GM23338 (cell line): Measurements from ENCODE around the gene FAM83C. TPM values are rescaled to one million over a fixed set of nuclear protein-coding genes. Genes with fewer than 3 reads are reported as not detected.

Experiments used
- ATAC-seq: fragments of 200-7000 bp; cut with Tn5 transposase; 3 replicates; pipeline ENCODE4 v1.9.1; 2020
- DNase-seq: peaks from one replicate; pipeline ENCODE4 v3.0.0-alpha.2; 2015; ENCODE audit warnings: low spot score
- H2AFZ ChIP-seq: fragments of 200-600 bp; sonication (generic); 2 replicates; pipeline ENCODE4 v1.8.0; 2016; ENCODE audit warnings: antibody characterized with exemption, mild to moderate bottlenecking, moderate library complexity
- H3F3A ChIP-seq: fragments of 200-600 bp; sonication (generic); replicated peaks from 2 replicates; pipeline ENCODE4 v1.8.0; 2017; ENCODE audit warnings: antibody characterized with exemption, mixed run types, low read depth
- H3K27ac ChIP-seq: fragments of 200-600 bp; sonication (generic); 2 replicates; pipeline ENCODE4 v1.6.1; 2016; ENCODE audit warnings: low read depth
- H3K27me3 ChIP-seq: fragments of 200-600 bp; sonication (generic); 2 replicates; pipeline ENCODE4 v1.8.0; 2016; ENCODE audit warnings: mild to moderate bottlenecking, mixed run types, moderate library complexity; ENCODE audit not compliant: insufficient read depth
- H3K36me3 ChIP-seq: fragments of 200-600 bp; sonication (generic); 2 replicates; pipeline ENCODE4 v1.8.0; 2016; ENCODE audit warnings: mild to moderate bottlenecking; ENCODE audit not compliant: insufficient read depth
- H3K4me1 ChIP-seq: fragments of 200-600 bp; sonication (generic); 2 replicates; pipeline ENCODE4 v1.8.0; 2016; ENCODE audit warnings: mild to moderate bottlenecking, moderate library complexity; ENCODE audit not compliant: insufficient read depth
- H3K4me2 ChIP-seq: fragments of 200-600 bp; sonication (generic); 2 replicates; pipeline ENCODE4 v1.7.1; 2017; ENCODE audit warnings: mixed run types
- H3K4me3 ChIP-seq: fragments of 200-600 bp; sonication (generic); 2 replicates; pipeline ENCODE4 v1.6.1; 2016; ENCODE audit warnings: mixed run types
- H3K79me2 ChIP-seq: fragments of 200-600 bp; sonication (generic); replicated peaks from 2 replicates; pipeline ENCODE4 v1.8.0; 2017; ENCODE audit warnings: mild to moderate bottlenecking; ENCODE audit not compliant: insufficient read depth
- H3K9me2 ChIP-seq: fragments of 200-600 bp; sonication (generic); 2 replicates; pipeline ENCODE4 v1.8.0; 2017; ENCODE audit not compliant: insufficient read depth
- H4K20me1 ChIP-seq: fragments of 200-600 bp; sonication (generic); replicated peaks from 2 replicates; pipeline ENCODE4 v1.8.0; 2017; ENCODE audit warnings: mild to moderate bottlenecking; ENCODE audit not compliant: insufficient read depth
- H3K27ac Mint-ChIP-seq: 2 replicates; pipeline ENCODE4 v1.8.0; 2020; ENCODE audit warnings: inconsistent platforms, mild to moderate bottlenecking, moderate library complexity, mixed read lengths
- H3K27me3 Mint-ChIP-seq: 3 replicates; pipeline ENCODE4 v1.8.0; 2022; ENCODE audit warnings: low read depth, mild to moderate bottlenecking, moderate library complexity, mixed read lengths, inconsistent platforms; ENCODE audit not compliant: insufficient read depth, poor library complexity
- H3K36me3 Mint-ChIP-seq: 3 replicates; pipeline ENCODE4 v1.8.0; 2021; ENCODE audit warnings: low read depth, mild to moderate bottlenecking, inconsistent platforms, moderate library complexity, mixed read lengths
- H3K4me1 Mint-ChIP-seq: 3 replicates; pipeline ENCODE4 v1.8.0; 2020; ENCODE audit warnings: mild to moderate bottlenecking, inconsistent platforms, mixed read lengths
- H3K4me3 Mint-ChIP-seq: 3 replicates; pipeline ENCODE4 v1.8.0; 2021; ENCODE audit warnings: moderate library complexity, mild to moderate bottlenecking, inconsistent platforms, mixed read lengths
- H3K9me3 Mint-ChIP-seq: 3 replicates; pipeline ENCODE4 v1.8.0; 2020; ENCODE audit warnings: moderate library complexity, mild to moderate bottlenecking, inconsistent platforms, mixed read lengths
- EZH2 ChIP-seq: fragments of 200-600 bp; sonication (generic); IDR thresholded peaks from one replicate; pipeline ENCODE4 v1.8.0; 2017; ENCODE audit warnings: antibody characterized with exemption, mild to moderate bottlenecking, low read depth; ENCODE audit not compliant: unreplicated experiment
- JUNB ChIP-seq: IDR thresholded peaks from one replicate; pipeline ENCODE4 v1.6.1; 2016; ENCODE audit warnings: antibody characterized with exemption; ENCODE audit not compliant: unreplicated experiment
- NANOG ChIP-seq: IDR thresholded peaks from 2 replicates; pipeline ENCODE4 v1.6.1; 2016; ENCODE audit warnings: antibody characterized with exemption, borderline replicate concordance
- STAT1 ChIP-seq: IDR thresholded peaks from one replicate; pipeline ENCODE4 v1.6.1; 2016; ENCODE audit warnings: antibody characterized with exemption; ENCODE audit not compliant: unreplicated experiment
- ZNF331 ChIP-seq: fragments of 250-450 bp; sonication (Bioruptor Pico); IDR thresholded peaks from 2 replicates; pipeline ENCODE4 v1.5.0; 2020; ENCODE audit warnings: low read depth, mild to moderate bottlenecking, moderate library complexity
- polyA plus RNA-seq: library from polyadenylated mRNA; unstranded; fragments of >200 nt; fragmentation: Nextera tagmentation; extraction: Ambion mirVana; gene quantifications from 2 replicates; pipeline ENCODE4 v1.2.1, GENCODE V29; 2016
- total RNA-seq: library from RNA; depleted of rRNA; stranded (reverse); fragments of >200 nt; shearing (Covaris generic); gene quantifications from 2 replicates; pipeline ENCODE4 v1.2.3, GENCODE V29; 2014
- TF ChIP-seq, protein P1 (sequence below): fragments of 250-450 bp; sonication (Bioruptor Pico); IDR thresholded peaks from 2 replicates; pipeline ENCODE4 v1.5.0; 2020; ENCODE audit warnings: mild to moderate bottlenecking, moderate library complexity
- TF ChIP-seq, protein P2 (sequence below), 2 experiments: fragments of 200-600 bp in 1 of 2; sonication (generic) in 1 of 2; conservative IDR thresholded peaks; 2 replicates each; pipeline versions ENCODE4 v1.5.1 to v1.6.1; 2016 to 2017; ENCODE audit warnings: antibody characterized with exemption in 2 of 2, low read depth in 2 of 2, mild to moderate bottlenecking in 2 of 2, moderate library complexity in 1 of 2
- TF ChIP-seq, protein P3 (sequence below): IDR thresholded peaks from 2 replicates; pipeline ENCODE4 v1.6.1; 2016; ENCODE audit warnings: antibody characterized with exemption

The FAM83C gene
- total and polyA plus RNA-seq, 2 experiments from 2014 or later, result 0.10 TPM; not detected in 1

DNA sequence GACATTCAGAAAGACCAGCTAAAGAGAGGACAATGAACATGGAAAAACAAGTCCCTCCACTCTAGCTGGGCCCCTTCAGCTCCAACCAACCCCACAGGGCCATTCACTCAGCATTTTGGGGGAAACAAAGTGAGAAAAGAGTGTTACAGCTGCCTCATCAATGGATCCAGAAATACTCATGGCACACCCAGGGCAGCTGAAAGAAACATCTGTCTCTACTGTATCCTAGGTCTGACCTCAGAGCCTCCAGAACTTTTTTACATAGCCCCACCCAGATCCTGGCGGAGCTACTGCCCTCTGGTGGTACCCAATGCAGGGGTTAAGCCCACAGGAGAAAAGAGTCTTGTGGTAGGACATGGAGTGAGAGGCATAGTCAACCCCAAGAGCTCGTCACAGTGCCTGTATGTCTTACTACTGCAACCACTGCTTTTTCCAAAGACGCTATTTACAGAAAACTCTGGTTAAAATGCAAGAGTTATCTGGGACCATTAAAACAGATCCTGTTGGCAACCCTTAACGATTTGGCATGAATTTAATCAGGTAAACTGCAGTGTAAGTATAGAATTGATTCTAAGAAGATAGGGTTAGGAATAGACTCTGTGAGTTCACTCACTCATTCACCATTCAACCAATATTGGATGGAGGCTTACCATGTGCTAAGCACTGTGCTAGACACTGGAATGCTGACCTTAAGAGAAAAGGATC lies 37.4 kb upstream of the FAM83C start:
- Histone ChIP-seq H3K4me3 (no peak overlapping the region), H3K36me3 (no peaks in the 10 kb centered on the region), H3K4me1 (no peaks in the 10 kb centered on the region), H3K4me2 (no peak overlapping the region), H3F3A (no peaks in the 10 kb centered on the region), H3K27ac (peak overlapping the region; percentile 30; the same call in 1 of the 2 replicates), H3K9me2 (no peaks in the 10 kb centered on the region), H4K20me1 (peaks cover 7% of the 10 kb centered on the region; the same call in 1 of the 2 replicates), H2AFZ (no peak overlapping the region), H3K79me2 (no peaks in the 10 kb centered on the region), H3K27me3 (no peaks in the 10 kb centered on the region)
- Mint-ChIP-seq H3K4me3 (no peak overlapping the region), H3K36me3 (no peaks in the 10 kb centered on the region), H3K4me1 (peaks cover 9% of the 10 kb centered on the region), H3K27me3 (no peaks in the 10 kb centered on the region), H3K9me3 (no peaks in the 10 kb centered on the region), H3K27ac (no peak overlapping the region)
- TF ChIP-seq, protein P1, sequence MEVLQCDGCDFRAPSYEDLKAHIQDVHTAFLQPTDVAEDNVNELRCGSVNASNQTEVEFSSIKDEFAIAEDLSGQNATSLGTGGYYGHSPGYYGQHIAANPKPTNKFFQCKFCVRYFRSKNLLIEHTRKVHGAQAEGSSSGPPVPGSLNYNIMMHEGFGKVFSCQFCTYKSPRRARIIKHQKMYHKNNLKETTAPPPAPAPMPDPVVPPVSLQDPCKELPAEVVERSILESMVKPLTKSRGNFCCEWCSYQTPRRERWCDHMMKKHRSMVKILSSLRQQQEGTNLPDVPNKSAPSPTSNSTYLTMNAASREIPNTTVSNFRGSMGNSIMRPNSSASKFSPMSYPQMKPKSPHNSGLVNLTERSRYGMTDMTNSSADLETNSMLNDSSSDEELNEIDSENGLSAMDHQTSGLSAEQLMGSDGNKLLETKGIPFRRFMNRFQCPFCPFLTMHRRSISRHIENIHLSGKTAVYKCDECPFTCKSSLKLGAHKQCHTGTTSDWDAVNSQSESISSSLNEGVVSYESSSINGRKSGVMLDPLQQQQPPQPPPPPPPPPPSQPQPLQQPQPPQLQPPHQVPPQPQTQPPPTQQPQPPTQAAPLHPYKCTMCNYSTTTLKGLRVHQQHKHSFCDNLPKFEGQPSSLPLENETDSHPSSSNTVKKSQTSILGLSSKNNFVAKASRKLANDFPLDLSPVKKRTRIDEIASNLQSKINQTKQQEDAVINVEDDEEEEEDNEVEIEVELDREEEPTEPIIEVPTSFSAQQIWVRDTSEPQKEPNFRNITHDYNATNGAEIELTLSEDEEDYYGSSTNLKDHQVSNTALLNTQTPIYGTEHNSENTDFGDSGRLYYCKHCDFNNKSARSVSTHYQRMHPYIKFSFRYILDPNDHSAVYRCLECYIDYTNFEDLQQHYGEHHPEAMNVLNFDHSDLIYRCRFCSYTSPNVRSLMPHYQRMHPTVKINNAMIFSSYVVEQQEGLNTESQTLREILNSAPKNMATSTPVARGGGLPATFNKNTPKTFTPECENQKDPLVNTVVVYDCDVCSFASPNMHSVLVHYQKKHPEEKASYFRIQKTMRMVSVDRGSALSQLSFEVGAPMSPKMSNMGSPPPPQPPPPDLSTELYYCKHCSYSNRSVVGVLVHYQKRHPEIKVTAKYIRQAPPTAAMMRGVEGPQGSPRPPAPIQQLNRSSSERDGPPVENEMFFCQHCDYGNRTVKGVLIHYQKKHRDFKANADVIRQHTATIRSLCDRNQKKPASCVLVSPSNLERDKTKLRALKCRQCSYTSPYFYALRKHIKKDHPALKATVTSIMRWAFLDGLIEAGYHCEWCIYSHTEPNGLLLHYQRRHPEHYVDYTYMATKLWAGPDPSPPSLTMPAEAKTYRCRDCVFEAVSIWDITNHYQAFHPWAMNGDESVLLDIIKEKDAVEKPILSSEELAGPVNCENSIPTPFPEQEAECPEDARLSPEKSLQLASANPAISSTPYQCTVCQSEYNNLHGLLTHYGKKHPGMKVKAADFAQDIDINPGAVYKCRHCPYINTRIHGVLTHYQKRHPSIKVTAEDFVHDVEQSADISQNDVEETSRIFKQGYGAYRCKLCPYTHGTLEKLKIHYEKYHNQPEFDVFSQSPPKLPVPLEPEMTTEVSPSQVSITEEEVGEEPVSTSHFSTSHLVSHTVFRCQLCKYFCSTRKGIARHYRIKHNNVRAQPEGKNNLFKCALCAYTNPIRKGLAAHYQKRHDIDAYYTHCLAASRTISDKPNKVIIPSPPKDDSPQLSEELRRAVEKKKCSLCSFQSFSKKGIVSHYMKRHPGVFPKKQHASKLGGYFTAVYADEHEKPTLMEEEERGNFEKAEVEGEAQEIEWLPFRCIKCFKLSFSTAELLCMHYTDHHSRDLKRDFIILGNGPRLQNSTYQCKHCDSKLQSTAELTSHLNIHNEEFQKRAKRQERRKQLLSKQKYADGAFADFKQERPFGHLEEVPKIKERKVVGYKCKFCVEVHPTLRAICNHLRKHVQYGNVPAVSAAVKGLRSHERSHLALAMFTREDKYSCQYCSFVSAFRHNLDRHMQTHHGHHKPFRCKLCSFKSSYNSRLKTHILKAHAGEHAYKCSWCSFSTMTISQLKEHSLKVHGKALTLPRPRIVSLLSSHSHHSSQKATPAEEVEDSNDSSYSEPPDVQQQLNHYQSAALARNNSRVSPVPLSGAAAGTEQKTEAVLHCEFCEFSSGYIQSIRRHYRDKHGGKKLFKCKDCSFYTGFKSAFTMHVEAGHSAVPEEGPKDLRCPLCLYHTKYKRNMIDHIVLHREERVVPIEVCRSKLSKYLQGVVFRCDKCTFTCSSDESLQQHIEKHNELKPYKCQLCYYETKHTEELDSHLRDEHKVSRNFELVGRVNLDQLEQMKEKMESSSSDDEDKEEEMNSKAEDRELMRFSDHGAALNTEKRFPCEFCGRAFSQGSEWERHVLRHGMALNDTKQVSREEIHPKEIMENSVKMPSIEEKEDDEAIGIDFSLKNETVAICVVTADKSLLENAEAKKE (CRISPR knock-in tag), result no peak
- TF ChIP-seq, protein P2, sequence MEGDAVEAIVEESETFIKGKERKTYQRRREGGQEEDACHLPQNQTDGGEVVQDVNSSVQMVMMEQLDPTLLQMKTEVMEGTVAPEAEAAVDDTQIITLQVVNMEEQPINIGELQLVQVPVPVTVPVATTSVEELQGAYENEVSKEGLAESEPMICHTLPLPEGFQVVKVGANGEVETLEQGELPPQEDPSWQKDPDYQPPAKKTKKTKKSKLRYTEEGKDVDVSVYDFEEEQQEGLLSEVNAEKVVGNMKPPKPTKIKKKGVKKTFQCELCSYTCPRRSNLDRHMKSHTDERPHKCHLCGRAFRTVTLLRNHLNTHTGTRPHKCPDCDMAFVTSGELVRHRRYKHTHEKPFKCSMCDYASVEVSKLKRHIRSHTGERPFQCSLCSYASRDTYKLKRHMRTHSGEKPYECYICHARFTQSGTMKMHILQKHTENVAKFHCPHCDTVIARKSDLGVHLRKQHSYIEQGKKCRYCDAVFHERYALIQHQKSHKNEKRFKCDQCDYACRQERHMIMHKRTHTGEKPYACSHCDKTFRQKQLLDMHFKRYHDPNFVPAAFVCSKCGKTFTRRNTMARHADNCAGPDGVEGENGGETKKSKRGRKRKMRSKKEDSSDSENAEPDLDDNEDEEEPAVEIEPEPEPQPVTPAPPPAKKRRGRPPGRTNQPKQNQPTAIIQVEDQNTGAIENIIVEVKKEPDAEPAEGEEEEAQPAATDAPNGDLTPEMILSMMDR (conservative IDR thresholded peaks at IDR 0.05; ENCODE audit: low read depth in 2 of 2), result peak; percentile 92 to 93
- peak; percentile 87 for DNase-seq
- ATAC-seq, result peak; percentile 99

- no peak overlapping the region for H3K4me3 ChIP-seq
- H3K9me3 Mint-ChIP-seq, result no peaks in the 10 kb centered on the region
- no peak overlapping the region for H2AFZ ChIP-seq
- H3K4me1 Mint-ChIP-seq, result peaks cover 9% of the 10 kb centered on the region
- H3K27me3 Mint-ChIP-seq, result no peaks in the 10 kb centered on the region
- no peak overlapping the region for H3K27ac Mint-ChIP-seq
- H3K9me2 ChIP-seq, result no peaks in the 10 kb centered on the region
- H3K79me2 ChIP-seq, result no peaks in the 10 kb centered on the region
- H3K4me2 ChIP-seq, result no peak overlapping the region
- H3K36me3 ChIP-seq, result no peaks in the 10 kb centered on the region
- H3K4me3 Mint-ChIP-seq, result no peak overlapping the region
- H4K20me1 ChIP-seq, result peaks cover 7% of the 10 kb centered on the region; the same call in 1 of the 2 replicates
- ATAC-seq (no peak), DNase-seq (no peak)
- H3K27me3 ChIP-seq, result no peaks in the 10 kb centered on the region
- H3K36me3 Mint-ChIP-seq, result no peaks in the 10 kb centered on the region
- H3K4me1 ChIP-seq, result no peaks in the 10 kb centered on the region
- H3F3A ChIP-seq, result no peaks in the 10 kb centered on the region
- no peak overlapping the region for H3K27ac ChIP-seq
- TF ChIP-seq ZNF331 (CRISPR knock-in tag) (no peak), JUNB (no peak), EZH2 (no peak), STAT1 (no peak), NANOG (no peak)
- TF ChIP-seq, protein P2 (conservative IDR thresholded peaks at IDR 0.05; ENCODE audit: low read depth in 2 of 2), result no peak
- TF ChIP-seq, protein P3, sequence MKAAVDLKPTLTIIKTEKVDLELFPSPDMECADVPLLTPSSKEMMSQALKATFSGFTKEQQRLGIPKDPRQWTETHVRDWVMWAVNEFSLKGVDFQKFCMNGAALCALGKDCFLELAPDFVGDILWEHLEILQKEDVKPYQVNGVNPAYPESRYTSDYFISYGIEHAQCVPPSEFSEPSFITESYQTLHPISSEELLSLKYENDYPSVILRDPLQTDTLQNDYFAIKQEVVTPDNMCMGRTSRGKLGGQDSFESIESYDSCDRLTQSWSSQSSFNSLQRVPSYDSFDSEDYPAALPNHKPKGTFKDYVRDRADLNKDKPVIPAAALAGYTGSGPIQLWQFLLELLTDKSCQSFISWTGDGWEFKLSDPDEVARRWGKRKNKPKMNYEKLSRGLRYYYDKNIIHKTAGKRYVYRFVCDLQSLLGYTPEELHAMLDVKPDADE, result no peak
These were observed 36.5 kb upstream of the FAM83C start for GRCh38 chr20:35328689-35329088.
